HepG2 (cell line): ENCODE data around the gene DUOXA2. TPM values are rescaled to one million over a fixed set of nuclear protein-coding genes. Genes with fewer than 3 reads are reported as not detected.

Experiments used
- BRD4 ChIP-seq: sonication (generic); formaldehyde crosslinking; IDR thresholded peaks from 2 replicates; pipeline ENCODE4 v1.4.0; 2020; ENCODE audit warnings: missing genetic modification reagents
- CAMTA2 ChIP-seq: sonication (generic); formaldehyde crosslinking; IDR thresholded peaks from 2 replicates; pipeline ENCODE4 v1.4.0; 2020; ENCODE audit warnings: mild to moderate bottlenecking, missing genetic modification reagents, borderline replicate concordance
- CEBPZ ChIP-seq: IDR thresholded peaks from 2 replicates; pipeline ENCODE4 v1.6.1; 2012; ENCODE audit warnings: low read length, improper control_type of control experiment
- DMAP1 ChIP-seq: IDR thresholded peaks from 2 replicates; pipeline ENCODE4 v1.6.1; 2016
- JARID2 ChIP-seq: sonication (generic); formaldehyde crosslinking; IDR thresholded peaks from 2 replicates; pipeline ENCODE4 v1.8.1; 2023; ENCODE audit warnings: missing genetic modification reagents, inconsistent platforms; ENCODE audit not compliant: insufficient replicate concordance
- JUN ChIP-seq: sonication (generic); formaldehyde crosslinking; IDR thresholded peaks from 2 replicates; pipeline ENCODE4 v1.4.0; 2020; ENCODE audit warnings: mild to moderate bottlenecking, missing genetic modification reagents
- KMT2A ChIP-seq: sonication (generic); formaldehyde crosslinking; IDR thresholded peaks from 2 replicates; pipeline ENCODE4 v1.4.0; 2020; ENCODE audit warnings: missing genetic modification reagents
- MAFF ChIP-seq: IDR thresholded peaks from 2 replicates; pipeline ENCODE4 v1.6.1; 2011; ENCODE audit warnings: low read depth, low read length, improper control_type of control experiment
- MEIS1 ChIP-seq: sonication (generic); formaldehyde crosslinking; IDR thresholded peaks from 2 replicates; pipeline ENCODE4 v1.9.0; 2021; ENCODE audit warnings: mild to moderate bottlenecking, missing genetic modification reagents, moderate library complexity, borderline replicate concordance
- NR2F1 ChIP-seq, 2 experiments: fragments of 450-650 bp in 1 of 2; formaldehyde crosslinking in 1 of 2; IDR thresholded peaks; 2 replicates each; pipeline versions ENCODE4 v1.5.0 to v1.6.1; 2016 to 2020; ENCODE audit warnings: mild to moderate bottlenecking in 1 of 2, missing compliant biosample characterization in 1 of 2, missing genetic modification reagents in 1 of 2, moderate library complexity in 1 of 2
- PHF20 ChIP-seq: sonication (generic); formaldehyde crosslinking; IDR thresholded peaks from 2 replicates; pipeline ENCODE4 v1.5.0; 2020; ENCODE audit warnings: mild to moderate bottlenecking, missing genetic modification reagents
- POLR2G ChIP-seq: fragments of 200-400 bp; formaldehyde crosslinking; IDR thresholded peaks from 2 replicates; pipeline ENCODE4 v1.6.1; 2018; ENCODE audit warnings: mild to moderate bottlenecking, low read depth, low read length, moderate library complexity
- RBFOX2 ChIP-seq: fragments of 200-400 bp; formaldehyde crosslinking; IDR thresholded peaks from 2 replicates; pipeline ENCODE4 v1.6.1; 2017; ENCODE audit warnings: low read depth, mild to moderate bottlenecking, low read length
- SETDB1 ChIP-seq: sonication (generic); formaldehyde crosslinking; IDR thresholded peaks from 2 replicates; pipeline ENCODE4 v1.5.1; 2020; ENCODE audit warnings: missing genetic modification reagents, mild to moderate bottlenecking, borderline replicate concordance
- SMARCE1 ChIP-seq: fragments of 450-650 bp; IDR thresholded peaks from 2 replicates; pipeline ENCODE4 v1.6.1; 2017; ENCODE audit warnings: borderline replicate concordance
- SRSF4 ChIP-seq: fragments of 200-400 bp; formaldehyde crosslinking; IDR thresholded peaks from one replicate; pipeline ENCODE4 v1.6.1; 2018; ENCODE audit warnings: mild to moderate bottlenecking, low read depth, low read length, moderate library complexity; ENCODE audit not compliant: poor library complexity, severe bottlenecking
- TBP ChIP-seq: sonication (generic); formaldehyde crosslinking; IDR thresholded peaks from 2 replicates; pipeline ENCODE4 v1.5.0; 2020; ENCODE audit warnings: missing genetic modification reagents
- TOE1 ChIP-seq: sonication (generic); formaldehyde crosslinking; IDR thresholded peaks from 2 replicates; pipeline ENCODE4 v1.4.0; 2020; ENCODE audit warnings: mild to moderate bottlenecking, missing genetic modification reagents
- TRIM22 ChIP-seq: fragments of 450-650 bp; IDR thresholded peaks from 2 replicates; pipeline ENCODE4 v1.6.1; 2017
- YEATS2 ChIP-seq: sonication (generic); formaldehyde crosslinking; IDR thresholded peaks from 2 replicates; pipeline ENCODE4 v1.4.0; 2020; ENCODE audit warnings: missing genetic modification reagents, borderline replicate concordance
- ZHX1 ChIP-seq: sonication (generic); formaldehyde crosslinking; IDR thresholded peaks from 2 replicates; pipeline ENCODE4 v1.8.1; 2022; ENCODE audit warnings: low read depth, mild to moderate bottlenecking, missing genetic modification reagents
- ZNF160 ChIP-seq: sonication (generic); formaldehyde crosslinking; IDR thresholded peaks from 2 replicates; pipeline ENCODE4 v1.8.0; 2022; ENCODE audit warnings: mild to moderate bottlenecking, inconsistent platforms, missing genetic modification reagents
- ZNF776 ChIP-seq: sonication (generic); formaldehyde crosslinking; IDR thresholded peaks from 2 replicates; pipeline ENCODE4 v1.4.0; 2020; ENCODE audit warnings: mild to moderate bottlenecking, missing genetic modification reagents
- ZNF839 ChIP-seq: sonication (generic); formaldehyde crosslinking; IDR thresholded peaks from 2 replicates; pipeline ENCODE4 v1.4.0; 2020; ENCODE audit warnings: missing genetic modification reagents, mild to moderate bottlenecking, borderline replicate concordance
- polyA plus RNA-seq, 8 experiments: library from polyadenylated mRNA; depleted of rRNA in 3 of 8; stranded (reverse) in 7 of 8; unstranded in 1 of 8; fragments of >200 nt; fragmentation: Illumina TruSeq in 4 of 8; extraction: Trizol in 4 of 8; gene quantifications; 2 replicates each; pipeline versions ENCODE4 v1.2.1 to v1.2.3, GENCODE V29; 2011 to 2016; ENCODE audit warnings: low read depth in 4 of 8, missing spikeins in 1 of 8, mixed read lengths in 1 of 8; ENCODE audit not compliant: insufficient read depth in 1 of 8
- total RNA-seq, 5 experiments: library from RNA; depleted of rRNA; stranded (reverse); fragments of >200 nt; fragmentation: Illumina TruSeq; extraction: Trizol; gene quantifications; 2 replicates each; pipeline ENCODE4 v1.2.3, GENCODE V29; 2016; ENCODE audit warnings: low read depth in 1 of 5

DUOXA2 gene
- total and polyA plus RNA-seq, 2 of the 13 experiments (the other 11 are each of a cell fraction or from before 2014, with no cell fraction given) = 0.32 TPM; not detected in 1

- TF ChIP-seq DMAP1 (CRISPR knock-in tag) = no peak
- TF ChIP-seq SETDB1 = no peak
- no peak for TF ChIP-seq TRIM22
- TF ChIP-seq SRSF4 = peak; percentile 34
- peak; percentile 71 for TF ChIP-seq POLR2G
- peak; percentile 41; the same call in 1 of the 2 replicates for TF ChIP-seq YEATS2 (CRISPR knock-in tag)
- TF ChIP-seq CEBPZ = no peak
- TF ChIP-seq NR2F1 (CRISPR knock-in tag; IDR thresholded peaks at IDR 0.05) = peak; percentile 60 to 86; a peak in 3 of 4 replicates
- TF ChIP-seq CAMTA2 (CRISPR knock-in tag) = no peak
- TF ChIP-seq SMARCE1 = no peak
- TF ChIP-seq BRD4 (CRISPR knock-in tag) = no peak
- TF ChIP-seq TBP (CRISPR knock-in tag) = no peak
- no peak for TF ChIP-seq JARID2 (CRISPR knock-in tag)
- peak; percentile 82 for TF ChIP-seq RBFOX2
- TF ChIP-seq MEIS1 = no peak
- no peak for TF ChIP-seq ZNF160 (CRISPR knock-in tag)
- TF ChIP-seq JUN = no peak
- no peak for TF ChIP-seq ZNF839 (CRISPR knock-in tag)
- TF ChIP-seq TOE1 (CRISPR knock-in tag) = no peak
- TF ChIP-seq MAFF = no peak
- TF ChIP-seq PHF20 (CRISPR knock-in tag) = peak; percentile 62
- TF ChIP-seq ZNF776 = peak; percentile 68; the same call in 1 of the 2 replicates
- no peak for TF ChIP-seq ZHX1
- TF ChIP-seq KMT2A (CRISPR knock-in tag) = peak; percentile 25; the same call in 1 of the 2 replicates
These were observed 52.9 kb downstream of the DUOXA2 start (continued) for GRCh38 chr15:45166834-45167630.
